ENCODE measurements around the gene RFX8. TPM values are rescaled to one million over a fixed set of nuclear protein-coding genes. Genes with fewer than 3 reads are reported as not detected.

Gene RFX8
- polyA plus RNA-seq, 1 of the 3 experiments (the other 2 are of a cell fraction): 0.07 TPM

GRCh38 chr2:101382442-101382841 is 92.5 kb downstream of the RFX8 start:
- peaks cover 5% of the 10 kb centered on the region; the same call in 1 of the 2 replicates for H3K27me3 ChIP-seq (ENCODE audit: insufficient read depth)
- H3K79me2 ChIP-seq (ENCODE audit: insufficient read depth): no peaks in the 10 kb centered on the region
- POLR2A ChIA-PET: no interaction called here
- H2AFZ ChIP-seq (ENCODE audit: low read depth): no peak overlapping the region
- no peaks in the 10 kb centered on the region for H3K36me3 ChIP-seq (replicated peaks in 1 of 2; ENCODE audit: control insufficient read depth in 1 of 2, insufficient read depth in 2 of 2, low read length in 1 of 2)
- 89% methylated on average over 2 of the region's 2 CpGs for WGBS (ENCODE audit: low lambda C conversion rate)
- no peaks in the 10 kb centered on the region for H3K9me3 ChIP-seq
- H3K4me1 ChIP-seq (ENCODE audit: control insufficient read depth in 1 of 2, insufficient read depth in 2 of 2, low read depth in 1 of 2, low read length in 1 of 2): peaks cover 0 to 6% of the 10 kb centered on the region in 2 experiments; a peak in 1 of 4 replicates
- no peak overlapping the region for H3K4me3 ChIP-seq (ENCODE audit: low read depth in 2 of 2, low read length in 1 of 2)
- DNase-seq: no peak
- H3F3A ChIP-seq (replicated peaks; ENCODE audit: insufficient read depth): no peaks in the 10 kb centered on the region
- H3K4me2 ChIP-seq: no peak overlapping the region
- CTCF ChIA-PET: interaction anchor here (0.6 to 1.0 kb wide), 2 partner anchors 9 to 76 kb away, joined by 3 read pairs; no protein-coding TSS in a partner anchor
- TF ChIP-seq YY1 (IDR thresholded peaks at IDR 0.05; ENCODE audit: low read depth) (no peak), RFX5 (IDR thresholded peaks at IDR 0.05; ENCODE audit: low read length) (no peak), FOXM1 (IDR thresholded peaks at IDR 0.05; ENCODE audit: low read depth) (no peak), SIN3A (IDR thresholded peaks at IDR 0.05; ENCODE audit: borderline replicate concordance, low read depth, low read length) (no peak), GABPA (IDR thresholded peaks at IDR 0.05; ENCODE audit: low read depth) (no peak), ZBTB33 (IDR thresholded peaks at IDR 0.05; ENCODE audit: borderline replicate concordance, low read depth) (no peak), CTCF (IDR thresholded peaks at IDR 0.05) (no peak), MXI1 (IDR thresholded peaks at IDR 0.05; ENCODE audit: low read depth, low read length) (no peak), RAD21 (IDR thresholded peaks at IDR 0.05; ENCODE audit: low read length) (no peak), RXRA (IDR thresholded peaks at IDR 0.05; ENCODE audit: borderline replicate concordance, low read depth) (no peak), FOXJ3 (CRISPR knock-in tag; IDR thresholded peaks at IDR 0.05) (no peak), REST (IDR thresholded peaks at IDR 0.05; ENCODE audit: low read depth, low read length) (no peak), SMC3 (IDR thresholded peaks at IDR 0.05; ENCODE audit: low read depth, low read length) (no peak), NRF1 (IDR thresholded peaks at IDR 0.05; ENCODE audit: low read depth, low read length) (no peak), POLR2AphosphoS5 (IDR thresholded peaks at IDR 0.05; ENCODE audit: low read depth, low read length) (no peak), NFIC (IDR thresholded peaks at IDR 0.05; ENCODE audit: borderline replicate concordance) (no peak), EP300 (IDR thresholded peaks at IDR 0.05; ENCODE audit: borderline replicate concordance in 1 of 2, low read depth in 1 of 2, low read length in 1 of 2) (no peak)
- no peaks in the 10 kb centered on the region for H3K9me2 ChIP-seq
- no peak overlapping the region for H3K27ac ChIP-seq (ENCODE audit: low read depth in 2 of 2, low read length in 1 of 2)
- H3K9ac ChIP-seq: no peak overlapping the region
- H4K20me1 ChIP-seq (ENCODE audit: insufficient read depth): no peaks in the 10 kb centered on the region

Measured in SK-N-SH (cell line).